ENCODE measurements around the gene MGMT.

GRCh38 chr10:129513312-129513711, 46.3 kb downstream of the MGMT start:
- TF ChIP-seq CTCF (IDR thresholded peaks at IDR 0.05; ENCODE audit: extremely low read depth in 1 of 2, insufficient read depth in 1 of 2, low read depth in 1 of 2, low read length in 2 of 2), result no peak
- TF ChIP-seq POLR2AphosphoS5 (IDR thresholded peaks at IDR 0.05; ENCODE audit: insufficient read depth, low read depth, low read length), result no peak
